Measurements from ENCODE around the gene DLL1.

DLL1 gene

DNA sequence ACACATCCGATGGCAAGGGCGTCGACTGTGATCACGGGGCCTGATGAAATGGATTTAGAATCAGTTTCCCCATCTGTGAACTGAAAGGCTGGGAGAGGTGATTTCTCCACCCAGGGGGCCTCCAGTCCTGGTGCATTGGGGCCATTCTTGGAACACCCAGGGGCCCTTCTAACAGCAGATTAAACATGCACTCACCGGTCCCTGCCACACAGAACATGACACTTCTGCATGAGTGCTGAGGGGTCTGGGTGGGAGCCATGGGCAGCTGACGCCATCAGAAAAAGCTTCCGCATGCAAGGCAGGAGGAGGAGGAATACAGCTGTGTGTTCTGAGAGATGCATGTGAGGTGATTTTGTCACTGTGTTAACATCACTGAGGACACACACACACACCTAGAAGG lies 26.8 kb downstream of the DLL1 start:
- H3K36me3 ChIP-seq (ENCODE audit: insufficient read depth, low read length): no peaks in the 10 kb centered on the region
- H3K9ac ChIP-seq (ENCODE audit: low read length): no peak overlapping the region
- TF ChIP-seq, protein P1, sequence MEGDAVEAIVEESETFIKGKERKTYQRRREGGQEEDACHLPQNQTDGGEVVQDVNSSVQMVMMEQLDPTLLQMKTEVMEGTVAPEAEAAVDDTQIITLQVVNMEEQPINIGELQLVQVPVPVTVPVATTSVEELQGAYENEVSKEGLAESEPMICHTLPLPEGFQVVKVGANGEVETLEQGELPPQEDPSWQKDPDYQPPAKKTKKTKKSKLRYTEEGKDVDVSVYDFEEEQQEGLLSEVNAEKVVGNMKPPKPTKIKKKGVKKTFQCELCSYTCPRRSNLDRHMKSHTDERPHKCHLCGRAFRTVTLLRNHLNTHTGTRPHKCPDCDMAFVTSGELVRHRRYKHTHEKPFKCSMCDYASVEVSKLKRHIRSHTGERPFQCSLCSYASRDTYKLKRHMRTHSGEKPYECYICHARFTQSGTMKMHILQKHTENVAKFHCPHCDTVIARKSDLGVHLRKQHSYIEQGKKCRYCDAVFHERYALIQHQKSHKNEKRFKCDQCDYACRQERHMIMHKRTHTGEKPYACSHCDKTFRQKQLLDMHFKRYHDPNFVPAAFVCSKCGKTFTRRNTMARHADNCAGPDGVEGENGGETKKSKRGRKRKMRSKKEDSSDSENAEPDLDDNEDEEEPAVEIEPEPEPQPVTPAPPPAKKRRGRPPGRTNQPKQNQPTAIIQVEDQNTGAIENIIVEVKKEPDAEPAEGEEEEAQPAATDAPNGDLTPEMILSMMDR (IDR thresholded peaks at IDR 0.05; ENCODE audit: low read length): no peak
- TF ChIP-seq EZH2 (IDR thresholded peaks at IDR 0.05; ENCODE audit: borderline replicate concordance, low read length): no peak
- H3K9me3 ChIP-seq (ENCODE audit: low read length): no peaks in the 10 kb centered on the region
- H3F3A ChIP-seq (ENCODE audit: insufficient read depth, low read length): no peaks in the 10 kb centered on the region
- H4K20me1 ChIP-seq (ENCODE audit: insufficient read depth, low read length): no peaks in the 10 kb centered on the region
- no peak overlapping the region for H3K27ac ChIP-seq (ENCODE audit: low read depth, low read length, poor library complexity, severe bottlenecking)
- H2AFZ ChIP-seq (ENCODE audit: low read length): no peak overlapping the region
- no peaks in the 10 kb centered on the region for H3K27me3 ChIP-seq (ENCODE audit: insufficient read depth, low read length)
- H3K4me2 ChIP-seq (ENCODE audit: low read length): no peak overlapping the region
- H3K79me2 ChIP-seq (ENCODE audit: insufficient read depth, low read length): no peaks in the 10 kb centered on the region
- no peak overlapping the region for H3K4me3 ChIP-seq (ENCODE audit: low read depth, low read length, poor library complexity, severe bottlenecking)
- H3K9me2 ChIP-seq (ENCODE audit: low read depth, low read length): no peaks in the 10 kb centered on the region
- no peaks in the 10 kb centered on the region for H3K4me1 ChIP-seq (ENCODE audit: insufficient read depth, low read length, severe bottlenecking)

DNA sequence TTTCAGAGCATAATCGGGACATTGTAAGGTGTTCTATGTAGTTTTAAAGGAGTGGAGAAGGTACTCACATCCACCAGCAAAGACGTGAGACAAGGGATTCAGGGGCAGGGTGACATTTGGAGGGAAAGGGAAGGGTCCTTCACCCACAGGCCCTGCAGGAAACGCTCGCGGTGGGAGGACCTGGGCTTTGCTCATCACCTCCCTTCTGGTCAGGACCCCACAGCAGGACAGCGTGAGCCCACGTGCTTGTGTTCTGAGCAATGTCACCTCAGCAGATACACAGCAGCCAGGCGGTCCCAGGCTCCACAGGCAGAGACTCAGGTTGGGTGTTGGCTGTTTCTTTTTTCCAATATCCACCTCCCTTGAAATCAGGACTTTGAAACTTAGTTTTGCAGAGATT lies 27.5 kb downstream of the DLL1 start:
- Histone ChIP-seq H2AFZ (ENCODE audit: low read length) (no peak overlapping the region), H3K27ac (ENCODE audit: low read depth, low read length, poor library complexity, severe bottlenecking) (no peak overlapping the region), H3K9me2 (ENCODE audit: low read depth, low read length) (no peaks in the 10 kb centered on the region), H3K4me3 (ENCODE audit: low read depth, low read length, poor library complexity, severe bottlenecking) (no peak overlapping the region), H3K27me3 (ENCODE audit: insufficient read depth, low read length) (no peaks in the 10 kb centered on the region), H3F3A (ENCODE audit: insufficient read depth, low read length) (no peaks in the 10 kb centered on the region), H3K4me1 (ENCODE audit: insufficient read depth, low read length, severe bottlenecking) (no peaks in the 10 kb centered on the region), H3K9me3 (ENCODE audit: low read length) (no peaks in the 10 kb centered on the region), H3K4me2 (ENCODE audit: low read length) (no peak overlapping the region), H3K79me2 (ENCODE audit: insufficient read depth, low read length) (no peaks in the 10 kb centered on the region), H3K9ac (ENCODE audit: low read length) (no peak overlapping the region), H3K36me3 (ENCODE audit: insufficient read depth, low read length) (no peaks in the 10 kb centered on the region), H4K20me1 (ENCODE audit: insufficient read depth, low read length) (no peaks in the 10 kb centered on the region)
- no peak for TF ChIP-seq EZH2 (IDR thresholded peaks at IDR 0.05; ENCODE audit: borderline replicate concordance, low read length)
- TF ChIP-seq, protein P1 (IDR thresholded peaks at IDR 0.05; ENCODE audit: low read length): no peak

DNA sequence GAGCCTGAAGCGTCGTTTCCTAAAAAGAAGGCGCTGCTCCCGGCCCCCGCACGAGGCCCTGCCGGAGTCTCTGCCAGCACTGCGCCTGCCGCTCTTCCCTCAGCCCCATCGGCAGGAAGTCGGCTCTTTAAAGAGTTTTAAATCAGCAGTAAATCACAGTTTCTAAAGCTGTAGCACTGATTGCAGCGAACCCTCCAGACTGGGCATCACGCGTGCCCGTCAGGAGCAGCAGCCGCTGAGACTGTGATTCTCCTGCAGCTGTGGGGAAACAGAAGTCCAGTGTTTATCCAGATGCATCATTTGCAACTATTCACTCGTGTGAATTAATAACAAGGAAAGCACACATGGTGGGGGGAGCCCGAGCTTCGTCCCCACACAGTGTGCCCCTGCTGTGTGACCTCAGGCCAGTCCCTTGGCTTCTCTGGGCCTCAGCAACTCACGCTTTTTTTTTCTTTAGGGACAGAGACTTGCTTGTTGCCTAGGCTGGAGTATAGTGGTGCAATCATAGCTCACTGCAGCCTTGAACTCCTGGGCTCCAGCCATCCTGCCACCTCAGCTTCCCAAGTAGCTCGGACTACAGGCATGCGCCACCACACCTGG lies 28.3 kb downstream of the DLL1 start:
- Histone ChIP-seq H2AFZ (ENCODE audit: low read length) (no peak overlapping the region), H3F3A (ENCODE audit: insufficient read depth, low read length) (no peaks in the 10 kb centered on the region), H3K4me2 (ENCODE audit: low read length) (no peak overlapping the region), H3K9me2 (ENCODE audit: low read depth, low read length) (no peaks in the 10 kb centered on the region), H4K20me1 (ENCODE audit: insufficient read depth, low read length) (no peaks in the 10 kb centered on the region), H3K9ac (ENCODE audit: low read length) (no peak overlapping the region), H3K4me3 (ENCODE audit: low read depth, low read length, poor library complexity, severe bottlenecking) (no peak overlapping the region), H3K4me1 (ENCODE audit: insufficient read depth, low read length, severe bottlenecking) (no peaks in the 10 kb centered on the region), H3K27ac (ENCODE audit: low read depth, low read length, poor library complexity, severe bottlenecking) (no peak overlapping the region), H3K9me3 (ENCODE audit: low read length) (no peaks in the 10 kb centered on the region), H3K36me3 (ENCODE audit: insufficient read depth, low read length) (no peaks in the 10 kb centered on the region), H3K79me2 (ENCODE audit: insufficient read depth, low read length) (no peaks in the 10 kb centered on the region), H3K27me3 (ENCODE audit: insufficient read depth, low read length) (peaks cover 4% of the 10 kb centered on the region; the same call in 1 of the 2 replicates)
- TF ChIP-seq, protein P1 (IDR thresholded peaks at IDR 0.05; ENCODE audit: low read length): no peak
- no peak for TF ChIP-seq EZH2 (IDR thresholded peaks at IDR 0.05; ENCODE audit: borderline replicate concordance, low read length)
